IMR-90 (cell line): ENCODE results near the gene NKX2-3. TPM values are rescaled to one million over a fixed set of nuclear protein-coding genes. Genes with fewer than 3 reads are reported as not detected.

Experiments used
- ATAC-seq: fragments of 200-7000 bp; cut with Tn5 transposase; 2 replicates; pipeline ENCODE4 v1.9.1; 2020; ENCODE audit warnings: low read depth, mild to moderate bottlenecking, moderate library complexity
- BruUV-seq: library from RNA; stranded (reverse); fragments of 400-500 nt; replicated peaks from 2 replicates; lab custom pipeline; 2021; lab: Mats Ljungman, UMichigan
- CTCF ChIA-PET: fragments of 300-600 bp; formaldehyde crosslinking; extraction: SDS; loops from one replicate; lab custom pipeline; 2021; ENCODE audit warnings: antibody characterized with exemption; lab: Yijun Ruan, JAX
- POLR2A ChIA-PET: fragments of 300-600 bp; sonication (Branson Sonifier 250); formaldehyde crosslinking; loops from one replicate; lab custom pipeline; 2022; ENCODE audit warnings: antibody characterized with exemption; ENCODE audit not compliant: unreplicated experiment; lab: Charles Lee
- DNase-seq: peaks from one replicate; pipeline ENCODE4 v3.0.0; 2013
- H2AFZ ChIP-seq: replicated peaks from 2 replicates; pipeline ENCODE3; 2013; ENCODE audit warnings: low read length, mild to moderate bottlenecking; ENCODE audit not compliant: poor library complexity
- H2AK5ac ChIP-seq: 2 replicates; pipeline ENCODE4 v1.6.1; 2013; ENCODE audit warnings: low read depth, low read length, inconsistent platforms
- H2AK9ac ChIP-seq: replicated peaks from 2 replicates; pipeline ENCODE3; 2013; ENCODE audit warnings: mild to moderate bottlenecking, low read depth, low read length, moderate library complexity; ENCODE audit not compliant: poor library complexity
- H2BK120ac ChIP-seq: 2 replicates; pipeline ENCODE4 v1.6.1; 2013; ENCODE audit warnings: low read depth, low read length, inconsistent platforms
- H2BK15ac ChIP-seq: 3 replicates; pipeline ENCODE4 v1.6.1; 2013; ENCODE audit warnings: low read depth, low read length, inconsistent platforms
- H2BK20ac ChIP-seq: 2 replicates; pipeline ENCODE4 v1.6.1; 2013; ENCODE audit warnings: low read depth, mild to moderate bottlenecking, inconsistent platforms, low read length, moderate library complexity
- H2BK5ac ChIP-seq: 2 replicates; pipeline ENCODE4 v1.6.1; 2013; ENCODE audit warnings: mild to moderate bottlenecking, low read depth, low read length, inconsistent platforms; ENCODE audit not compliant: poor library complexity, severe bottlenecking
- H3K14ac ChIP-seq: replicated peaks from 2 replicates; pipeline ENCODE4 v1.6.1; 2013; ENCODE audit warnings: low read depth, low read length, inconsistent platforms
- H3K18ac ChIP-seq: 2 replicates; pipeline ENCODE4 v1.6.1; 2013; ENCODE audit warnings: low read depth, low read length, control low read depth
- H3K23ac ChIP-seq: 2 replicates; pipeline ENCODE4 v1.6.1; 2013; ENCODE audit warnings: low read depth, low read length, inconsistent platforms
- H3K27ac ChIP-seq: 2 replicates; pipeline ENCODE4 v1.5.1; 2013; ENCODE audit warnings: mild to moderate bottlenecking, control low read depth, low read length; ENCODE audit not compliant: insufficient read depth
- H3K27me3 ChIP-seq: 2 replicates; pipeline ENCODE4 v1.6.1; 2013; ENCODE audit warnings: low read length; ENCODE audit not compliant: control insufficient read depth, insufficient read depth
- H3K36me3 ChIP-seq: 2 replicates; pipeline ENCODE4 v1.6.1; 2013; ENCODE audit warnings: low read length, mixed read lengths; ENCODE audit not compliant: control insufficient read depth, insufficient read depth
- H3K4ac ChIP-seq: 2 replicates; pipeline ENCODE4 v1.6.1; 2013; ENCODE audit warnings: low read depth, low read length, inconsistent platforms
- H3K4me1 ChIP-seq: 2 replicates; pipeline ENCODE4 v1.6.1; 2013; ENCODE audit warnings: low read length, mixed read lengths; ENCODE audit not compliant: control insufficient read depth, insufficient read depth
- H3K4me2 ChIP-seq: 2 replicates; pipeline ENCODE4 v1.6.1; 2013; ENCODE audit warnings: low read depth, mild to moderate bottlenecking, control low read depth, low read length, moderate library complexity
- H3K4me3 ChIP-seq: 2 replicates; pipeline ENCODE4 v1.5.1; 2013; ENCODE audit warnings: low read depth, mild to moderate bottlenecking, control low read depth, low read length, moderate library complexity; ENCODE audit not compliant: insufficient read depth
- H3K56ac ChIP-seq: 2 replicates; pipeline ENCODE4 v1.6.1; 2013; ENCODE audit warnings: low read length, inconsistent platforms; ENCODE audit not compliant: insufficient read depth; ENCODE audit errors: extremely low read depth
- H3K79me1 ChIP-seq, 2 experiments: 2 replicates each; pipeline ENCODE4 v1.6.1; 2013; ENCODE audit warnings: low read length in 2 of 2, inconsistent platforms in 1 of 2, low read depth in 1 of 2
- H3K9ac ChIP-seq: 2 replicates; pipeline ENCODE4 v1.6.1; 2013; ENCODE audit warnings: low read depth, low read length, control low read depth
- H3K9me1 ChIP-seq: 2 replicates; pipeline ENCODE4 v1.6.1; 2013; ENCODE audit warnings: low read length, inconsistent platforms; ENCODE audit not compliant: insufficient read depth
- H3K9me3 ChIP-seq: 2 replicates; pipeline ENCODE4 v1.6.1; 2013; ENCODE audit warnings: low read length; ENCODE audit not compliant: control insufficient read depth, insufficient read depth
- H4K20me1 ChIP-seq: 2 replicates; pipeline ENCODE4 v1.6.1; 2013; ENCODE audit warnings: low read length, inconsistent platforms; ENCODE audit not compliant: insufficient read depth
- H4K5ac ChIP-seq: 2 replicates; pipeline ENCODE4 v1.6.1; 2013; ENCODE audit warnings: mild to moderate bottlenecking, low read depth, low read length, control low read depth
- H4K8ac ChIP-seq, 2 experiments: 2 replicates each; pipeline ENCODE4 v1.6.1; 2013; ENCODE audit warnings: low read depth in 2 of 2, low read length in 2 of 2, control low read depth in 1 of 2, inconsistent platforms in 1 of 2
- H4K91ac ChIP-seq: 2 replicates; pipeline ENCODE4 v1.6.1; 2013; ENCODE audit warnings: low read depth, low read length, inconsistent platforms; ENCODE audit not compliant: insufficient read depth
- BHLHE40 ChIP-seq: fragments of 150-350 bp; IDR thresholded peaks from 2 replicates; pipeline ENCODE4 v1.6.1; 2016; ENCODE audit warnings: mild to moderate bottlenecking, low read depth, low read length
- CEBPB ChIP-seq: IDR thresholded peaks from 2 replicates; pipeline ENCODE4 v1.6.1; 2012; ENCODE audit warnings: low read depth, low read length, improper control_type of control experiment
- CHD1 ChIP-seq: IDR thresholded peaks from 2 replicates; pipeline ENCODE4 v1.6.1; 2012; ENCODE audit warnings: low read depth, low read length, improper control_type of control experiment
- CTCF ChIP-seq: conservative IDR thresholded peaks from 2 replicates; pipeline ENCODE4 v1.5.1; 2012; ENCODE audit warnings: mild to moderate bottlenecking, low read depth, low read length, improper control_type of control experiment
- ELK1 ChIP-seq: fragments of 150-350 bp; IDR thresholded peaks from 2 replicates; pipeline ENCODE4 v1.6.1; 2016; ENCODE audit warnings: low read depth, mild to moderate bottlenecking, low read length, moderate library complexity, borderline replicate concordance
- FOS ChIP-seq: fragments of 150-350 bp; IDR thresholded peaks from 2 replicates; pipeline ENCODE4 v1.6.1; 2016; ENCODE audit warnings: low read depth, low read length
- MAZ ChIP-seq: IDR thresholded peaks from 2 replicates; pipeline ENCODE4 v1.6.1; 2012; ENCODE audit warnings: low read depth, mild to moderate bottlenecking, low read length, improper control_type of control experiment, moderate library complexity, borderline replicate concordance
- MXI1 ChIP-seq: IDR thresholded peaks from 2 replicates; pipeline ENCODE4 v1.6.1; 2012; ENCODE audit warnings: low read depth, mild to moderate bottlenecking, low read length, moderate library complexity, borderline replicate concordance
- POLR2A ChIP-seq: IDR thresholded peaks from 2 replicates; pipeline ENCODE4 v1.6.1; 2012; ENCODE audit warnings: mild to moderate bottlenecking, low read depth, low read length
- RAD21 ChIP-seq: IDR thresholded peaks from 2 replicates; pipeline ENCODE4 v1.6.1; 2012; ENCODE audit warnings: low read length, improper control_type of control experiment
- RFX5 ChIP-seq: IDR thresholded peaks from 2 replicates; pipeline ENCODE4 v1.8.0; 2012; ENCODE audit warnings: low read depth, mild to moderate bottlenecking, low read length, moderate library complexity
- WGBS, 2 experiments: methylation state at CpG; one replicate each; pipeline versions ENCODE4 v1.1.5 to v1.1.7; 2013; ENCODE audit warnings: missing lambda C conversion rate in 2 of 2; ENCODE audit not compliant: insufficient read length in 1 of 2; ENCODE audit errors: extremely low coverage in 2 of 2; 5-methylcytosine and 5-hydroxymethylcytosine counted together
- dilution Hi-C: fragments of 300-500 bp; cut with HindIII; formaldehyde crosslinking; loops from one replicate; pipeline ENCODE4 v1.14.3; 2018; ENCODE audit warnings: low sequenced_read_pairs; ENCODE audit not compliant: unreplicated experiment
- in situ Hi-C: fragments of 300-500 bp; cut with MboI; formaldehyde crosslinking; loops from 3 replicates; pipeline ENCODE4 v1.14.3; 2019; ENCODE audit warnings: low sequenced_read_pairs, inconsistent platforms, mixed read lengths
- intact Hi-C: fragments of 100-400 bp; cut with micrococcal nuclease; formaldehyde crosslinking; loops from 2 replicates; pipeline ENCODE4 v1.10.0; 2022
- polyA plus RNA-seq, 3 experiments: library from polyadenylated mRNA; depleted of rRNA; stranded (reverse); fragments of >200 nt; gene quantifications; 2 replicates each; pipeline ENCODE4 v1.2.3, GENCODE V29; 2012; ENCODE audit warnings: low replicate concordance in 1 of 3
- total RNA-seq: library from RNA; depleted of rRNA; stranded (reverse); fragments of >200 nt; gene quantifications from 2 replicates; pipeline ENCODE4 v1.2.3, GENCODE V29; 2012

The NKX2-3 gene
- total and polyA plus RNA-seq, 2 of the 4 experiments (the other 2 are of a cell fraction): not detected

- Histone ChIP-seq H4K8ac (no peak overlapping the region), H3K36me3 (no peaks in the 10 kb centered on the region), H4K91ac (no peak overlapping the region), H3K4me1 (no peaks in the 10 kb centered on the region), H3K4me3 (no peak overlapping the region), H3K56ac (no peak overlapping the region), H3K18ac (no peak overlapping the region), H4K20me1 (no peaks in the 10 kb centered on the region), H3K9ac (no peak overlapping the region), H3K23ac (no peak overlapping the region), H2BK5ac (no peak overlapping the region), H2AFZ (no peak overlapping the region), H3K14ac (no peak overlapping the region), H2AK9ac (no peak overlapping the region), H3K9me3 (no peaks in the 10 kb centered on the region), H2BK120ac (no peak overlapping the region), H3K27ac (no peak overlapping the region), H3K4me2 (no peak overlapping the region), H2BK20ac (no peak overlapping the region), H3K4ac (no peak overlapping the region), H3K79me1 (no peaks in the 10 kb centered on the region), H2BK15ac (no peak overlapping the region), H2AK5ac (no peak overlapping the region), H3K9me1 (no peaks in the 10 kb centered on the region), H3K27me3 (peaks cover 33% of the 10 kb centered on the region), H4K5ac (no peak overlapping the region)
- in situ Hi-C loops: no loop called here
- no peak for DNase-seq
- no TSS peak for BruUV-seq
- intact Hi-C loops: no loop called here
- dilution Hi-C loops: no loop called here
- WGBS, 2 experiments: 70% methylated on average over 3 of the region's 4 CpGs; no CpG with 5 or more reads in 1 of the 2 experiments
- no peak for ATAC-seq
- TF ChIP-seq ELK1: no peak
- TF ChIP-seq MXI1: no peak
- TF ChIP-seq FOS: no peak
- no peak for TF ChIP-seq CTCF
- TF ChIP-seq RFX5: no peak
- TF ChIP-seq CHD1: no peak
- TF ChIP-seq POLR2A: no peak
- TF ChIP-seq RAD21: no peak
- no peak for TF ChIP-seq BHLHE40
- no peak for TF ChIP-seq CEBPB
- TF ChIP-seq MAZ: no peak
- ChIA-PET CTCF (no interaction called here), POLR2A (no interaction called here)
Measured at GRCh38 chr10:99558708-99559107, 26.0 kb downstream of the NKX2-3 start.
